GM12875 (cell line): Measurements from ENCODE around the gene LTO1.

Source experiments
- H3K4me3 ChIP-seq: one replicate; pipeline ENCODE4 v1.5.1; 2011; ENCODE audit warnings: low read depth, low read length, control low read depth
- CTCF ChIP-seq: IDR thresholded peaks from 2 replicates; pipeline ENCODE4 v1.5.1; 2011; ENCODE audit warnings: low read depth, mild to moderate bottlenecking, control low read depth, inconsistent platforms, low read length, moderate library complexity, borderline replicate concordance; ENCODE audit not compliant: insufficient read depth

Gene LTO1

GRCh38 chr11:69635195-69635594 is 40.0 kb downstream of the LTO1 start:
- TF ChIP-seq CTCF, result no peak
- no peak overlapping the region for H3K4me3 ChIP-seq

GRCh38 chr11:69634590-69634989 is 40.6 kb downstream of the LTO1 start:
- TF ChIP-seq CTCF, result no peak
- no peak overlapping the region for H3K4me3 ChIP-seq

- no peak overlapping the region for H3K4me3 ChIP-seq
- no peak for TF ChIP-seq CTCF
Observed at GRCh38 chr11:69634069-69634468, 41.1 kb downstream of the LTO1 start.

GRCh38 chr11:69632900-69633299 is 42.3 kb downstream of the LTO1 start:
- no peak overlapping the region for H3K4me3 ChIP-seq
- no peak for TF ChIP-seq CTCF

- no peak overlapping the region for H3K4me3 ChIP-seq
Observed at GRCh38 chr11:69630424-69630823, 44.7 kb downstream of the LTO1 start.

GRCh38 chr11:69630017-69630416 is 45.1 kb downstream of the LTO1 start:
- no peak for TF ChIP-seq CTCF
- no peak overlapping the region for H3K4me3 ChIP-seq

More at GRCh38 chr11:69630424-69630823, 44.7 kb downstream of the LTO1 start:
- no peak for TF ChIP-seq CTCF

GRCh38 chr11:69627551-69627950 is 47.6 kb downstream of the LTO1 start:
- TF ChIP-seq CTCF, result no peak
- no peak overlapping the region for H3K4me3 ChIP-seq
